Measurements from ENCODE around the gene CERS6. TPM values are rescaled to one million over a fixed set of nuclear protein-coding genes. Genes with fewer than 3 reads are reported as not detected.
A peak's percentile ranks its signal among the peaks of the same experiment; 100 is the strongest.

Gene CERS6
- total RNA-seq, 2 donors from 2014 or later: 7.7 to 21.5 TPM

DNA sequence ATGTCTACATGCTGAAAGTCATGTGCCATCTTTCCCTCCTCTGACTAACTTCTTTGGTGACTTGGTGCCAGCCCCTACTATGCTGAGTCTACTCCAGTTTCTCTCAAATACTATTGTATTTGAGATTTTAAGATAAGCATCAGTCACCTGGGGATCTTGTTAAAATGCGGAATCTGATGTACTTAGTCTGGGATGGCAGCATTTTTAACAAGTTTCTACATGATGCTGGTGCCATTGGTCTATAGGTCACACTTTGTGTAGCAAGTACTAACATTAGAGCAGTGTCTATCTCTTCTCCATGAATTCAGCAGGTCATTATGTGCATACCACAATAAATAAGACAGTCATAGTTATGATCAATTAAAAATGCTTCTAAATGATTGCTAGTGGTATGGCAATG lies 106.9 kb downstream of the CERS6 start:
- Mint-ChIP-seq H3K27ac (no peak overlapping the region), H3K27me3 (no peaks in the 10 kb centered on the region), H3K4me3 (no peak overlapping the region), H3K4me1 (peaks cover 10% of the 10 kb centered on the region), H3K9me3 (peaks cover 4% of the 10 kb centered on the region), H3K36me3 (ENCODE audit: low read depth) (peaks cover 6% of the 10 kb centered on the region)
- ATAC-seq (replicated peaks): no peak

DNA sequence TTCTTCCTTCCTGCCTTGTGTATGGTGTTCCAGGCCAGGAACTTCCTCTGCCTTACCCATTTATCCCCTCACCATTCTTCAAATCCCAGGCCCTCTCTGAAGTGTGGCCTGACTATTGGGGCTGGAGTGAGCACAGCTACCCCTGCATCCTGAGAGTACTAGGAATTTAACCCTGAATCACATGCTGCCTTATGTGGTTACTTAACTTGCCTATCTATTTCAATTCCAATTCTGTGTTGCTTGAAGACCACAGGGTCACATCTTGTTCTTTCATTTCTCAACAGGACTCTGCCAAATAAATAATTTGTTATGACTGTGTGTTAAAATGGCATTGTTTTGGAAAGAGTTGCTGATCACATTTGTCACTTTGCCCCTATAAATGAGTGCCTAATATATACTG lies 108.6 kb downstream of the CERS6 start:
- no peak overlapping the region for H3K27ac Mint-ChIP-seq
- H3K4me3 Mint-ChIP-seq: no peak overlapping the region
- no peaks in the 10 kb centered on the region for H3K27me3 Mint-ChIP-seq
- H3K4me1 Mint-ChIP-seq: peaks cover 7% of the 10 kb centered on the region
- no peak for ATAC-seq (replicated peaks)
- peaks cover 4% of the 10 kb centered on the region for H3K9me3 Mint-ChIP-seq
- H3K36me3 Mint-ChIP-seq (ENCODE audit: low read depth): peaks cover 6% of the 10 kb centered on the region

- no peak for ATAC-seq (replicated peaks)
- Mint-ChIP-seq H3K27ac (no peak overlapping the region), H3K9me3 (no peaks in the 10 kb centered on the region), H3K27me3 (no peaks in the 10 kb centered on the region), H3K36me3 (ENCODE audit: low read depth) (peaks cover 6% of the 10 kb centered on the region), H3K4me3 (no peak overlapping the region), H3K4me1 (peaks cover 7% of the 10 kb centered on the region)
These were observed 109.0 kb downstream of the CERS6 start for GRCh38 chr2:168565112-168565511.

GRCh38 chr2:168565512-168565911 lies 109.4 kb downstream of the CERS6 start:
- no peaks in the 10 kb centered on the region for H3K9me3 Mint-ChIP-seq
- no peak overlapping the region for H3K27ac Mint-ChIP-seq
- no peaks in the 10 kb centered on the region for H3K27me3 Mint-ChIP-seq
- peaks cover 7% of the 10 kb centered on the region for H3K4me1 Mint-ChIP-seq
- no peak for ATAC-seq (replicated peaks)
- H3K4me3 Mint-ChIP-seq: no peak overlapping the region
- peaks cover 6% of the 10 kb centered on the region for H3K36me3 Mint-ChIP-seq (ENCODE audit: low read depth)

DNA sequence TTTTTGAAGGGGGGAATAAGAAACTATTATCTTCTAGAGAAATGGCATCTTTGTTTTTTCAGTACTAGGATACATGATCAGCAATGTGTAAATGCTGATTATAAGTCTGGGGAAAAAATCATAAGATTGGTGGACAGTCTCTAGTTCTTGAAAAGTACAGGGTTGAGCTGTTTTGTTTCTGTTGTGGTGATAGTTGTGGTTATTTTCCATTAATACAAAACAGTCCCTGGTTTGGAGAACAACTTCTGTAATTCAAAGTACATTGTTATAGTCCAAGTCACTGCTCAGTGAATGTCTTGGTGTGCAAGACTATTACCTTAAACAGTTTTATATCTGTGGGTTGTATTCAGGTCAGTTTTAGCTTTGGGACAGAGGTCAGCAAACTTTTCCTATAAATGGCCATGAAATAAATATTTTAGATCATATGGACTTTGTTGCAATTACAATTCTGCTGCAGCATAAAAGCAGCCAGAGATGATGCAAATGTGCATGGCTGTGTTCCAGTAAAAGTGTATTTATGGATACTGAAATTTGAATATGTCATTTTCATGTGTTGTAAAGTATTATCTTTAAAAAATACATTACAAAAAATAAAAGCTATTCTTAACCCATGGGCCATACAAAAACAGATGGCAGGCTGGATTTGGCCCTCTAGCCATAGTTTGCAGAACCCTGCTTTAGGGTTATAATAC lies 111.0 kb downstream of the CERS6 start:
- Mint-ChIP-seq H3K27me3 (no peaks in the 10 kb centered on the region), H3K27ac (no peak overlapping the region), H3K36me3 (ENCODE audit: low read depth) (peaks cover 3% of the 10 kb centered on the region), H3K4me3 (no peak overlapping the region), H3K9me3 (no peaks in the 10 kb centered on the region), H3K4me1 (peaks cover 7% of the 10 kb centered on the region)
- ATAC-seq (replicated peaks): no peak

DNA sequence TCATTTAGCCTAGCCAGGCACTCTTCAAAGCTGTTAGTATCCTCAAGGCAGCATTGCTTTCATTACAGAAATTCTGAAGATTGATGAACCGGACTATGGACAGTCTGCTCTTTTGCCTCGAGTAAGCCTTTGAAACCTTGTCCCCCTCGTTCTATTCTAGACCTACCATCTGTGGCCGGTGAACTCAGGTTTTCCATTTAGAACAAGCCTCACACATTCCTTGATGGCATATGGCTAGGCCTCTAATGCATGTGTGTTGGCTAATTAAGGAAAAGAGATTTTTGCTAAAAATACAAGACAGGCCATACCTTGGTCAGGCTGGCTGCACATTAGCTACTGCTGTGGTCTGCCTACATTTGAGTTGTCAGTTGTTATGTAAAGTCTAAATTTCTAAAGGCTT lies 111.8 kb downstream of the CERS6 start:
- ATAC-seq (replicated peaks): no peak
- Mint-ChIP-seq H3K27ac (no peak overlapping the region), H3K9me3 (no peaks in the 10 kb centered on the region), H3K36me3 (ENCODE audit: low read depth) (no peaks in the 10 kb centered on the region), H3K4me3 (no peak overlapping the region), H3K27me3 (no peaks in the 10 kb centered on the region), H3K4me1 (peaks cover 7% of the 10 kb centered on the region)

DNA sequence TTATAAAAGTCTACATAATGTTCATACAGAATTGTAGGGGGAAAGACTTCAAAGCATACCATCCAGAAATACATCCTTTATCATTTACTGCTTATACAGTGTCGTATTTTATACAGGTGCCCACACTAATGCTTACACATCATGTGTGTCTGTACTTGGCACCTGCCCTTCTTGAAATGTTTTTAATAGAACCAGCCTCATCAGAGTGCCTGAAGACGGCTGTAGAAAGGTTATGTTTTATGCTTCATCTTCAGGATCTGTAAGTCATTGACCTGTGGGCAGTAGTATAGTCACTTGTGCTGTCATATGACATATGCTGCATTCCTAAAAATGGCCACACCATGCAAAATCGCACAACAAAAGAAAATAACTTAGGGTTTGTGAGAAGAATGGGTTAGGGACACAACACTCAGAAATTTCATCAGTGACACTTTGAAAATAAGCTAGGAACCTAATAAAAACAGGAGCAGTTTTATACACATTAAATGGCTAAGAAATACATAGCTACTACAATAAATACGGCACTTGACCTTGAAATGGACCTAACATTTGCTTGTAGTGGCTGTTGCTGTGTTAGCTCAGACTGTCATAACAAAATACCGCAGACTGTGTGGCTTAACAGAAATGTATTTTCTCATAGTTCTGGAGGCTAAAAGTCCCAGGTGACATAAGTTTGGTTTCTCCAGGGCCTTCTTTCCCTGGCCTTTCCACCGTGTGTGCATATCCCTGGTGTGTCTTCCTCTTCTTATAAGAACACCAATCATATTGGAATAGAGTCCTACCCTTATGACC lies 112.6 kb downstream of the CERS6 start:
- Mint-ChIP-seq H3K36me3 (ENCODE audit: low read depth) (no peaks in the 10 kb centered on the region), H3K9me3 (no peaks in the 10 kb centered on the region)

GRCh38 chr2:168571061-168571460 lies 115.0 kb downstream of the CERS6 start:
- H3K4me1 Mint-ChIP-seq: no peaks in the 10 kb centered on the region
- no peaks in the 10 kb centered on the region for H3K9me3 Mint-ChIP-seq
- no peak for ATAC-seq (replicated peaks)
- H3K4me3 Mint-ChIP-seq: no peak overlapping the region
- H3K27me3 Mint-ChIP-seq: no peaks in the 10 kb centered on the region
- H3K27ac Mint-ChIP-seq: no peak overlapping the region
- H3K36me3 Mint-ChIP-seq (ENCODE audit: low read depth): no peaks in the 10 kb centered on the region

More for the DNA sequence above, 112.6 kb downstream of the CERS6 start:
- peaks cover 7% of the 10 kb centered on the region for H3K4me1 Mint-ChIP-seq
- no peak overlapping the region for H3K4me3 Mint-ChIP-seq
- no peaks in the 10 kb centered on the region for H3K27me3 Mint-ChIP-seq
- no peak overlapping the region for H3K27ac Mint-ChIP-seq
- ATAC-seq (replicated peaks): no peak

- H3K36me3 Mint-ChIP-seq (ENCODE audit: low read depth): no peaks in the 10 kb centered on the region
- H3K4me1 Mint-ChIP-seq: no peaks in the 10 kb centered on the region
- no peak overlapping the region for H3K4me3 Mint-ChIP-seq
- H3K27ac Mint-ChIP-seq: no peak overlapping the region
- ATAC-seq (replicated peaks): no peak
- H3K9me3 Mint-ChIP-seq: no peaks in the 10 kb centered on the region
- no peaks in the 10 kb centered on the region for H3K27me3 Mint-ChIP-seq
These were observed 117.2 kb downstream of the CERS6 start for GRCh38 chr2:168573128-168573903.

DNA sequence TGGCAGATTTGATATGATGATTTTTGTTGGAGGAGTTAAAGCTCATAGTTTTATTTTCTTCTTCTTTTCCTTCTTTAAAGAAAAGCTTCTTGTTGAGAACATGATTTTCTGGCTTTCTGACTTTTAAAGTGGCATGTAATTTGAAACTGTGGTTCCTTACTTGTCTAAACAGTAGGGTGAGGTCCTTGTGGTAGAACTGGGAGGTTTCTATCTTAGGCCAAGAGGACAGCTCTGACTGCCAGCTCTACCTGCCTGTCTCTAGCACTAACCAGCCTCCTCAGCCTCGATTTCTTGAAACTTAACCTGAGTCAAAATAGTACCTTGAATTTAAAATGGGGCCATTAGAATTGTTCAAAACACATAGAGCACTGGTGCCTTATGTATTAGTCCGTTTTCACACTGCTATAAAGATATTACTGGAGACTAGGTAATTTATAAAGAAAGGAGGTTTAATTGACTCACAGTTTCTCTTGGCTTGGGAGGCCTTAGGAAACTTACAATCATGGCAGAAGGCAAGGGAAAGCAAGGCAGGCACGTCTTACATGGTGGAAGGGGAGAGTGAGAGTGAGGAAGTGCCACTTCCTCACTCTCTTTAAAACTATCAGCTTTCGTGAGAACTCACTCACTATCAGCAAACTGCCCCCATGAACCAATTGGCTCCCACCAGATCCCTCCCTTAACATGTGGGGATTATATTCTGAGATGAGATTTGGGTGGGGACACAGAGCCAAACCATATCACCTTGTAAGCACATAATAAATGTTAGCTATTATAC lies 119.0 kb downstream of the CERS6 start:
- peak; percentile 26 for ATAC-seq (replicated peaks)
- H3K9me3 Mint-ChIP-seq: no peaks in the 10 kb centered on the region
- H3K27me3 Mint-ChIP-seq: no peaks in the 10 kb centered on the region
- no peaks in the 10 kb centered on the region for H3K36me3 Mint-ChIP-seq (ENCODE audit: low read depth)
- no peak overlapping the region for H3K4me3 Mint-ChIP-seq
- no peak overlapping the region for H3K27ac Mint-ChIP-seq
- no peaks in the 10 kb centered on the region for H3K4me1 Mint-ChIP-seq

GRCh38 chr2:168577885-168578284 lies 121.8 kb downstream of the CERS6 start:
- Mint-ChIP-seq H3K36me3 (ENCODE audit: low read depth) (no peaks in the 10 kb centered on the region), H3K4me3 (no peak overlapping the region), H3K9me3 (no peaks in the 10 kb centered on the region), H3K27me3 (no peaks in the 10 kb centered on the region), H3K27ac (no peak overlapping the region), H3K4me1 (peaks cover 15% of the 10 kb centered on the region)
- ATAC-seq (replicated peaks): no peak

- no peaks in the 10 kb centered on the region for H3K9me3 Mint-ChIP-seq
- H3K4me1 Mint-ChIP-seq: peaks cover 18% of the 10 kb centered on the region
- no peak for ATAC-seq (replicated peaks)
- no peaks in the 10 kb centered on the region for H3K27me3 Mint-ChIP-seq
- H3K27ac Mint-ChIP-seq: no peak overlapping the region
- H3K4me3 Mint-ChIP-seq: no peak overlapping the region
- no peaks in the 10 kb centered on the region for H3K36me3 Mint-ChIP-seq (ENCODE audit: low read depth)
These were observed 127.1 kb downstream of the CERS6 start for GRCh38 chr2:168583064-168583709.

DNA sequence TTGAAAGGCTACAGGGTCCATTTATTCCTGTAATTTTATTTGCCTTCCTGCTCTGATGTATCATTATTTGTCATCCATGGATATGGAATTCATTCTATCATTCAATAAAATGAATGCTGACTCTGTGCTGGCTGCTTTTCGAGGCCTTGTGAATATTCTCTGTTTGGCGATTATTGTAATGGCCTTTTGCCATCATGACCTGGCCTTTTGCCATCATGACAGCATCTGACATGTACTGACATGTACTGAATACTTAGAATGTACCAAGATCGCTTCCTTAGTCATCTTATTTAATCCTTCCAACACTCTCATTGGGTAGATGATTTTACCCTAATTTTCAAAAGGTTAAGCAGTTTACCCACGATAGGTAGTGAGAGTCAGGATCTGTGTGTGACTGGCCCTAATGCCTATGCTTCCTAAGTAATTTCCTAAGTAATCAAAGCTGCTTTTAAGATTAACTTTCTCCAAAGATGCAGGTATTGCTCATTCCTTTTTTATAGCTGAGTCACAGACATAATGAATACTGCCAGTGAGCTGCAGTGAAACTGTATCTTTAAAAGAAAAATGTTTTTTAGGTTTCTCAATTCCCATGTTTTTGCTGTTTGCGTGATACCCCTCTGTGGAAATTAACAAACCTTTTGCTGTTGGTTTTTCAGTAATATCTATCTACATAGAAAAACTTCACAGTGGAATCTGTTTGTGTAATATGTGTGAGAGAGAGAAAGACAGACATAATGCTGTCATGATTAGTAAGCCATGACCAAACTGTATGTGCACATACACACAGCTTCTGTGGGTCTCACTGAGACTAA lies 127.8 kb downstream of the CERS6 start:
- H3K4me3 Mint-ChIP-seq: no peak overlapping the region
- H3K27ac Mint-ChIP-seq: no peak overlapping the region
- peaks cover 18% of the 10 kb centered on the region for H3K4me1 Mint-ChIP-seq
- no peaks in the 10 kb centered on the region for H3K27me3 Mint-ChIP-seq
- peak; percentile 19 for ATAC-seq (replicated peaks)
- H3K9me3 Mint-ChIP-seq: no peaks in the 10 kb centered on the region
- no peaks in the 10 kb centered on the region for H3K36me3 Mint-ChIP-seq (ENCODE audit: low read depth)

All from activated T-helper 17 cell treated with anti-CD3 and anti-CD28 coated beads, Interleukin-2, amount 50 U/mL, for 72 hours (primary cell).